SK-N-SH (cell line): Measurements from ENCODE around the gene C9. TPM values are rescaled to one million over a fixed set of nuclear protein-coding genes. Genes with fewer than 3 reads are reported as not detected.

Source experiments
- CTCF ChIA-PET: fragments of 300-600, 350-600 bp; formaldehyde crosslinking; extraction: SDS; loops from one replicate; lab custom pipeline; 2021; lab: Yijun Ruan, JAX
- POLR2A ChIA-PET: fragments of 350-600 bp; sonication (Branson Sonifier 250); formaldehyde crosslinking; extraction: SDS; loops from one replicate; lab custom pipeline; 2020; ENCODE audit warnings: antibody characterized with exemption, inconsistent platforms; lab: Yijun Ruan, JAX
- DNase-seq: peaks from one replicate; pipeline ENCODE4 v3.0.0; 2012
- H2AFZ ChIP-seq: fragments of 200-600 bp; sonication (generic); 2 replicates; pipeline ENCODE4 v1.8.1; 2016; ENCODE audit warnings: antibody characterized with exemption, mild to moderate bottlenecking, low read depth
- H3F3A ChIP-seq: fragments of 200-600 bp; sonication (generic); replicated peaks from 2 replicates; pipeline ENCODE3; 2016; ENCODE audit warnings: antibody characterized with exemption, mild to moderate bottlenecking; ENCODE audit not compliant: insufficient read depth
- H3K27ac ChIP-seq, 2 experiments: fragments of 200-500 bp in 1 of 2; fragments of 200-600 bp in 1 of 2; sonication (Bioruptor generic) in 1 of 2; sonication (generic), shearing (Covaris generic) in 1 of 2; 2 replicates each; pipeline versions ENCODE4 v1.5.1 to v1.6.1; 2014 to 2016; ENCODE audit warnings: low read depth in 2 of 2, inconsistent platforms in 1 of 2, low read length in 1 of 2, mild to moderate bottlenecking in 1 of 2, mixed read lengths in 1 of 2
- H3K27me3 ChIP-seq: fragments of 200-600 bp; sonication (generic), shearing (Covaris generic); 2 replicates; pipeline ENCODE4 v1.6.1; 2016; ENCODE audit warnings: mixed run types; ENCODE audit not compliant: insufficient read depth
- H3K36me3 ChIP-seq, 2 experiments: fragments of 200-500 bp in 1 of 2; fragments of 200-600 bp in 1 of 2; sonication (Bioruptor generic) in 1 of 2; sonication (generic) in 1 of 2; replicated peaks in 1 of 2; 2 replicates each; pipeline versions ENCODE3 to v1.5.1; 2014 to 2016; ENCODE audit warnings: low read length in 1 of 2, mild to moderate bottlenecking in 1 of 2; ENCODE audit not compliant: insufficient read depth in 2 of 2, control insufficient read depth in 1 of 2
- H3K4me1 ChIP-seq, 2 experiments: fragments of 200-500 bp in 1 of 2; fragments of 200-600 bp in 1 of 2; sonication (Bioruptor generic) in 1 of 2; sonication (generic), shearing (Covaris generic) in 1 of 2; 2 replicates each; pipeline versions ENCODE4 v1.5.1 to v1.6.1; 2014 to 2016; ENCODE audit warnings: low read depth in 1 of 2, low read length in 1 of 2, mixed run types in 1 of 2; ENCODE audit not compliant: insufficient read depth in 2 of 2, control insufficient read depth in 1 of 2
- H3K4me2 ChIP-seq: fragments of 200-600 bp; sonication (generic), shearing (Covaris generic); 2 replicates; pipeline ENCODE4 v1.6.1; 2017; ENCODE audit warnings: mixed run types
- H3K4me3 ChIP-seq, 2 experiments: fragments of 200-500 bp in 1 of 2; fragments of 200-600 bp in 1 of 2; sonication (Bioruptor generic) in 1 of 2; sonication (generic), shearing (Covaris generic) in 1 of 2; 2 replicates each; pipeline versions ENCODE4 v1.5.1 to v1.8.1; 2014 to 2016; ENCODE audit warnings: low read depth in 2 of 2, inconsistent platforms in 1 of 2, low read length in 1 of 2, mild to moderate bottlenecking in 1 of 2, mixed read lengths in 1 of 2, moderate library complexity in 1 of 2
- H3K79me2 ChIP-seq: fragments of 200-600 bp; sonication (generic); 2 replicates; pipeline ENCODE4 v1.8.1; 2017; ENCODE audit warnings: mild to moderate bottlenecking; ENCODE audit not compliant: insufficient read depth
- H3K9ac ChIP-seq: fragments of 200-600 bp; sonication (generic); 2 replicates; pipeline ENCODE4 v1.6.1; 2017; ENCODE audit warnings: mixed run types
- H3K9me2 ChIP-seq: fragments of 200-600 bp; sonication (generic); 2 replicates; pipeline ENCODE4 v1.6.1; 2017; ENCODE audit warnings: mixed run types
- H3K9me3 ChIP-seq: fragments of 200-600 bp; sonication (generic); 2 replicates; pipeline ENCODE4 v1.6.1; 2017; ENCODE audit warnings: mixed run types, mild to moderate bottlenecking, moderate library complexity
- H4K20me1 ChIP-seq: fragments of 200-600 bp; sonication (generic); 2 replicates; pipeline ENCODE4 v1.6.1; 2017; ENCODE audit warnings: mild to moderate bottlenecking, mixed run types; ENCODE audit not compliant: insufficient read depth
- CHD2 ChIP-seq: fragments of 150-350 bp; IDR thresholded peaks from 2 replicates; pipeline ENCODE4 v1.6.1; 2018; ENCODE audit warnings: low read length; ENCODE audit not compliant: partially characterized antibody
- GABPA ChIP-seq: IDR thresholded peaks from 2 replicates; pipeline ENCODE4 v1.4.0; 2012; ENCODE audit warnings: low read depth, mild to moderate bottlenecking
- GATA2 ChIP-seq: sonication (generic); formaldehyde crosslinking; IDR thresholded peaks from 2 replicates; pipeline ENCODE4 v1.5.0; 2020; ENCODE audit warnings: mild to moderate bottlenecking, missing genetic modification reagents
- JUND ChIP-seq: IDR thresholded peaks from 2 replicates; pipeline ENCODE4 v1.4.0; 2012
- MAX ChIP-seq: IDR thresholded peaks from 2 replicates; pipeline ENCODE4 v1.4.0; 2012; ENCODE audit warnings: low read depth
- MEF2A ChIP-seq: IDR thresholded peaks from 2 replicates; pipeline ENCODE4 v1.4.0; 2012; ENCODE audit warnings: low read depth, borderline replicate concordance
- NFIC ChIP-seq: IDR thresholded peaks from 2 replicates; pipeline ENCODE4 v1.4.0; 2012; ENCODE audit warnings: borderline replicate concordance
- NRF1 ChIP-seq: IDR thresholded peaks from 2 replicates; pipeline ENCODE4 v1.6.1; 2012; ENCODE audit warnings: low read depth, mild to moderate bottlenecking, low read length
- POLR2AphosphoS5 ChIP-seq: IDR thresholded peaks from 2 replicates; pipeline ENCODE4 v1.6.1; 2012; ENCODE audit warnings: low read depth, low read length
- RAD21 ChIP-seq: IDR thresholded peaks from 2 replicates; pipeline ENCODE4 v1.6.1; 2012; ENCODE audit warnings: mild to moderate bottlenecking, low read length
- RCOR1 ChIP-seq: fragments of 150-350 bp; IDR thresholded peaks from 2 replicates; pipeline ENCODE4 v1.6.1; 2017; ENCODE audit warnings: antibody characterized with exemption, low read length
- REST ChIP-seq: IDR thresholded peaks from 2 replicates; pipeline ENCODE4 v1.6.1; 2012; ENCODE audit warnings: mild to moderate bottlenecking, low read depth, low read length, moderate library complexity
- RFX5 ChIP-seq: IDR thresholded peaks from 2 replicates; pipeline ENCODE4 v1.6.1; 2012; ENCODE audit warnings: mild to moderate bottlenecking, improper control_type of control experiment, low read length
- SMC3 ChIP-seq: IDR thresholded peaks from 2 replicates; pipeline ENCODE4 v1.6.1; 2012; ENCODE audit warnings: low read depth, low read length, improper control_type of control experiment
- TAF1 ChIP-seq: IDR thresholded peaks from 2 replicates; pipeline ENCODE4 v1.6.1; 2012; ENCODE audit warnings: low read depth, mild to moderate bottlenecking, low read length, moderate library complexity, borderline replicate concordance
- TCF12 ChIP-seq: IDR thresholded peaks from 2 replicates; pipeline ENCODE4 v1.4.0; 2012
- TEAD4 ChIP-seq: IDR thresholded peaks from 2 replicates; pipeline ENCODE4 v1.4.0; 2012; ENCODE audit warnings: mild to moderate bottlenecking, borderline replicate concordance; ENCODE audit not compliant: insufficient read depth
- USF1 ChIP-seq: IDR thresholded peaks from 2 replicates; pipeline ENCODE4 v1.4.0; 2012; ENCODE audit warnings: low read depth, borderline replicate concordance
- YY1 ChIP-seq: IDR thresholded peaks from 2 replicates; pipeline ENCODE4 v1.4.0; 2012; ENCODE audit warnings: low read depth, mild to moderate bottlenecking
- WGBS: methylation state at CpG from one replicate; pipeline ENCODE4 v1.1.6; 2017; ENCODE audit warnings: low lambda C conversion rate; 5-methylcytosine and 5-hydroxymethylcytosine counted together
- polyA plus RNA-seq, 3 experiments: library from polyadenylated mRNA; depleted of rRNA; stranded (reverse); fragments of >200 nt; gene quantifications; 2 replicates each; pipeline ENCODE4 v1.2.3, GENCODE V29; 2012
- TF ChIP-seq, protein P1 (sequence below): fragments of 200-600 bp; sonication (generic); IDR thresholded peaks from 2 replicates; pipeline ENCODE4 v1.6.1; 2017; ENCODE audit warnings: antibody characterized with exemption, mild to moderate bottlenecking, moderate library complexity
- TF ChIP-seq, protein P2 (sequence below): IDR thresholded peaks from 2 replicates; pipeline ENCODE4 v1.4.0; 2012; ENCODE audit warnings: low read depth, borderline replicate concordance

Gene C9
- polyA plus RNA-seq, 1 of the 3 experiments (the other 2 are of a cell fraction): not detected

DNA sequence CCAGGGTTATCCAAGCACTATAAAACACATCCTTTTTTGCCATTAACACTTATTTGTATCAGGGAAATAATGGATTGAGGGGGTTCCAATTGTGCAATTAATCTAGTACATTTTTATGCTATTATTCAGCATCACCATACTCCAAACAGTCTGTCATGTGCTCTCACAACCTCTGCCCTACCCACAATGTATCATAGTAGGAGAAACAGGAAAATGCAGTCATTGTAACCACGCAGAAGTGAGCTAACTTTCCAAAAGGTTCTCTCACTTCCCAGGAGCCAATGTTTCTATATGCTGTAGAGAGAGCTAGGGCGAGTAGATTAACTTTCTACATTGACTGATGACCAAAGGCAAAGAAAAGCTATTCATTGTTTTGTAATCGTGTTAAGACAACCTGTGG, 30.7 kb upstream of the C9 start:
- DNase-seq: no peak
- no peak overlapping the region for H3K4me3 ChIP-seq
- no peak for TF ChIP-seq NRF1
- TF ChIP-seq, protein P1, sequence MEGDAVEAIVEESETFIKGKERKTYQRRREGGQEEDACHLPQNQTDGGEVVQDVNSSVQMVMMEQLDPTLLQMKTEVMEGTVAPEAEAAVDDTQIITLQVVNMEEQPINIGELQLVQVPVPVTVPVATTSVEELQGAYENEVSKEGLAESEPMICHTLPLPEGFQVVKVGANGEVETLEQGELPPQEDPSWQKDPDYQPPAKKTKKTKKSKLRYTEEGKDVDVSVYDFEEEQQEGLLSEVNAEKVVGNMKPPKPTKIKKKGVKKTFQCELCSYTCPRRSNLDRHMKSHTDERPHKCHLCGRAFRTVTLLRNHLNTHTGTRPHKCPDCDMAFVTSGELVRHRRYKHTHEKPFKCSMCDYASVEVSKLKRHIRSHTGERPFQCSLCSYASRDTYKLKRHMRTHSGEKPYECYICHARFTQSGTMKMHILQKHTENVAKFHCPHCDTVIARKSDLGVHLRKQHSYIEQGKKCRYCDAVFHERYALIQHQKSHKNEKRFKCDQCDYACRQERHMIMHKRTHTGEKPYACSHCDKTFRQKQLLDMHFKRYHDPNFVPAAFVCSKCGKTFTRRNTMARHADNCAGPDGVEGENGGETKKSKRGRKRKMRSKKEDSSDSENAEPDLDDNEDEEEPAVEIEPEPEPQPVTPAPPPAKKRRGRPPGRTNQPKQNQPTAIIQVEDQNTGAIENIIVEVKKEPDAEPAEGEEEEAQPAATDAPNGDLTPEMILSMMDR: no peak
- no peak for TF ChIP-seq RFX5
- no peak for TF ChIP-seq TAF1
- TF ChIP-seq USF1: no peak
- TF ChIP-seq YY1: no peak
- TF ChIP-seq MAX: no peak
- H4K20me1 ChIP-seq: no peaks in the 10 kb centered on the region
- POLR2A ChIA-PET: no interaction called here
- H3K9me3 ChIP-seq: no peaks in the 10 kb centered on the region
- H3K9ac ChIP-seq: no peak overlapping the region
- H3K79me2 ChIP-seq: peaks cover 22% of the 10 kb centered on the region
- H3K4me1 ChIP-seq: peaks cover 0 to 35% of the 10 kb centered on the region in 2 experiments; a peak in 3 of 4 replicates
- CTCF ChIA-PET: interaction anchor here (0.7 kb wide), 1 partner anchor 19 kb away, joined by 3 read pairs; no protein-coding TSS in a partner anchor
- H3K36me3 ChIP-seq: peaks cover 30 to 45% of the 10 kb centered on the region in 2 experiments
- 25% methylated on average over 3 of the region's 3 CpGs for WGBS
- peaks cover 22% of the 10 kb centered on the region for H3F3A ChIP-seq
- no peaks in the 10 kb centered on the region for H3K27me3 ChIP-seq
- H2AFZ ChIP-seq: no peak overlapping the region
- peak overlapping the region in 1 of 2 experiments; percentile 35; a peak in 2 of 4 replicates for H3K27ac ChIP-seq
- H3K9me2 ChIP-seq: no peaks in the 10 kb centered on the region
- no peak overlapping the region for H3K4me2 ChIP-seq

GRCh38 chr5:39390945-39391344, 26.6 kb upstream of the C9 start:
- ChIA-PET POLR2A (no interaction called here), CTCF (interaction anchor here (1.4 kb wide), 1 partner anchor 15 kb away, joined by 5 read pairs; no protein-coding TSS in a partner anchor)
- H3F3A ChIP-seq: no peaks in the 10 kb centered on the region
- no peaks in the 10 kb centered on the region for H3K9me3 ChIP-seq
- H3K9ac ChIP-seq: no peak overlapping the region
- H3K27ac ChIP-seq: no peak overlapping the region
- WGBS: 31% methylated on average over 3 of the region's 3 CpGs
- H3K79me2 ChIP-seq: peaks cover 4% of the 10 kb centered on the region; the same call in 1 of the 2 replicates
- no peak overlapping the region for H2AFZ ChIP-seq
- no peaks in the 10 kb centered on the region for H3K27me3 ChIP-seq
- H3K36me3 ChIP-seq: peaks cover 55 to 56% of the 10 kb centered on the region in 2 experiments
- H3K4me3 ChIP-seq: no peak overlapping the region
- TF ChIP-seq TCF12: no peak
- no peak for TF ChIP-seq MEF2A
- no peak for TF ChIP-seq GABPA
- TF ChIP-seq SMC3: no peak
- TF ChIP-seq RAD21: no peak
- TF ChIP-seq RCOR1: no peak
- TF ChIP-seq GATA2: no peak
- no peak for TF ChIP-seq NRF1
- TF ChIP-seq REST: no peak
- TF ChIP-seq TEAD4: no peak
- no peak for TF ChIP-seq CHD2
- no peak for TF ChIP-seq NFIC
- no peak for TF ChIP-seq JUND
- no peak for TF ChIP-seq POLR2AphosphoS5
- TF ChIP-seq, protein P2, sequence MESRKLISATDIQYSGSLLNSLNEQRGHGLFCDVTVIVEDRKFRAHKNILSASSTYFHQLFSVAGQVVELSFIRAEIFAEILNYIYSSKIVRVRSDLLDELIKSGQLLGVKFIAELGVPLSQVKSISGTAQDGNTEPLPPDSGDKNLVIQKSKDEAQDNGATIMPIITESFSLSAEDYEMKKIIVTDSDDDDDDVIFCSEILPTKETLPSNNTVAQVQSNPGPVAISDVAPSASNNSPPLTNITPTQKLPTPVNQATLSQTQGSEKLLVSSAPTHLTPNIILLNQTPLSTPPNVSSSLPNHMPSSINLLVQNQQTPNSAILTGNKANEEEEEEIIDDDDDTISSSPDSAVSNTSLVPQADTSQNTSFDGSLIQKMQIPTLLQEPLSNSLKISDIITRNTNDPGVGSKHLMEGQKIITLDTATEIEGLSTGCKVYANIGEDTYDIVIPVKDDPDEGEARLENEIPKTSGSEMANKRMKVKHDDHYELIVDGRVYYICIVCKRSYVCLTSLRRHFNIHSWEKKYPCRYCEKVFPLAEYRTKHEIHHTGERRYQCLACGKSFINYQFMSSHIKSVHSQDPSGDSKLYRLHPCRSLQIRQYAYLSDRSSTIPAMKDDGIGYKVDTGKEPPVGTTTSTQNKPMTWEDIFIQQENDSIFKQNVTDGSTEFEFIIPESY: no peak
- TF ChIP-seq RFX5: no peak
- TF ChIP-seq, all 33 proteins: peak for 0
- Histone ChIP-seq H3K4me2 (no peak overlapping the region), H3K9me2 (no peaks in the 10 kb centered on the region), H4K20me1 (no peaks in the 10 kb centered on the region), H3K4me1 (peaks cover 0 to 9% of the 10 kb centered on the region in 2 experiments; a peak in 2 of 4 replicates)
- DNase-seq: no peak
